ENCODE results near the gene ATF5. TPM values are rescaled to one million over a fixed set of nuclear protein-coding genes. Genes with fewer than 3 reads are reported as not detected.

ATF5 gene
- total and polyA plus RNA-seq, 2 of the 8 experiments (the other 6 are each of a cell fraction or from before 2014, with no cell fraction given), result 6.2 to 13.1 TPM

DNA sequence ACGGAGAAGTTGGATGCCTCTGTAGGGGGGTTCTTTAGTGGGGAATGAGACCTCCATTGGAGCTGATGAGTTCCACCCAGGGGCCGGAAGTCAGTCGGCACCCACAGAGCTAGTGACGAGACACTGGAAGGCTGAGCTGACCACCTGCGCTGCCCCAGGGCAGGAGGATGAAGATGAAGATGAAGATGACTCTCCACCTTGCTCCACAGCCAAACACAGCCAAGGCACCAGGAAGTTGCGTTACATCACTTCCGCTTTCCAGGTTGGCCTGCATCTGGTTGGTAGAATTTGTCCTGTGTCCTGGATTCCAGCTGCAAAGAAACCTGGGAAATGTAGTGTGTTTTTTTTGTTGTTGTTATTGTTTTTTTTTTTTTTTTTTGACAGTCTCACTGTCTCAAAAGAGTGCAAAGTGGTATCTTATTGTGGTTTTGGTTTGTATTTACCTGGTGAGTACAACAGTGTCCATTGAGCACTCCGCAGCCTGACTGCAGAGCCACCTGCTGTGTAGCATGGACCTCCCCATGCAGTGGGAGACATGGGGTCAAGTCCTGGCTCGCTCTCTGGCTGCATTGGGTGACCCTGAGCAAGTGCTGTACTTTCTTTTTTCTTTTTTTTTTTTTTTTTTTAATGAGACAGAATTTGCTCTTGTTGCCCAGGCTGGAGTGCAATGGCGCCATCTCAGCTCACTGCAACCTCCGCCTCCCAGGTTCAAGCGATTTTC lies 49.6 kb upstream of the ATF5 start:
- 92% methylated on average over 11 of the region's 12 CpGs; no CpG with 5 or more reads in 1 of the 2 experiments for WGBS, 2 experiments (ENCODE audit: extremely low coverage in 1 of 2, insufficient coverage in 1 of 2, insufficient read length in 1 of 2, insufficient replicate concordance in 2 of 2, low coverage in 1 of 2, low lambda C conversion rate in 2 of 2, missing lambda C conversion rate in 1 of 2)
- POLR2A ChIA-PET (ENCODE audit: partially characterized antibody), result interaction anchor here (1.1 to 6.2 kb wide), 4 partner anchors 9 to 16 kb away, joined by 3 to 76 read pairs (median 3); partner anchors contain the start of gene PNKP
- no peaks in the 10 kb centered on the region for H3K27me3 ChIP-seq (replicated peaks in 1 of 4; ENCODE audit: control insufficient read depth in 3 of 4, extremely low read depth in 1 of 4, insufficient read depth in 3 of 4, low read length in 3 of 4)
- TF ChIP-seq KDM4A (IDR thresholded peaks at IDR 0.05; ENCODE audit: low read depth, low read length, severe bottlenecking), result no peak
- no peak for TF ChIP-seq BACH1 (IDR thresholded peaks at IDR 0.05; ENCODE audit: low read length)
- TF ChIP-seq GTF2F1 (IDR thresholded peaks at IDR 0.05; ENCODE audit: borderline replicate concordance, low read depth, low read length), result no peak
- TF ChIP-seq SP4 (IDR thresholded peaks at IDR 0.05; ENCODE audit: low read length), result no peak
- no peak for TF ChIP-seq RAD21 (IDR thresholded peaks at IDR 0.05 in 1 of 2, conservative IDR thresholded peaks at IDR 0.05 in 1 of 2; ENCODE audit: low read depth in 2 of 2, low read length in 2 of 2)
- TF ChIP-seq CTBP2 (IDR thresholded peaks at IDR 0.05; ENCODE audit: borderline replicate concordance, insufficient read depth, insufficient read length, low read length), result no peak
- TF ChIP-seq BRCA1 (IDR thresholded peaks at IDR 0.05; ENCODE audit: low read depth, low read length), result no peak
- TF ChIP-seq CHD2 (IDR thresholded peaks at IDR 0.05; ENCODE audit: low read length), result no peak
- TF ChIP-seq FOSL1 (IDR thresholded peaks at IDR 0.05; ENCODE audit: insufficient read depth, low read depth, low read length), result no peak
- no peak for TF ChIP-seq CHD1 (IDR thresholded peaks at IDR 0.05; ENCODE audit: low read depth, low read length)
- TF ChIP-seq ZNF274 (IDR thresholded peaks at IDR 0.05; ENCODE audit: borderline replicate concordance, extremely low read depth, low read length), result no peak
- no peak for TF ChIP-seq SP2 (IDR thresholded peaks at IDR 0.05; ENCODE audit: low read length)

More for the DNA sequence above, 49.6 kb upstream of the ATF5 start:
- no peak overlapping the region for H3K27ac ChIP-seq (ENCODE audit: low read depth, low read length)
- peaks cover 16% of the 10 kb centered on the region for H3K23me2 ChIP-seq (ENCODE audit: low read depth, low read length)
- no peak for DNase-seq (ENCODE audit: low read depth in 1 of 2, low spot score in 2 of 2)
- no peak overlapping the region for H3K9ac ChIP-seq (replicated peaks in 1 of 4; ENCODE audit: extremely low read depth in 1 of 4, low read depth in 3 of 4, low read length in 3 of 4)
- no peak overlapping the region for H3K14ac ChIP-seq (ENCODE audit: insufficient read length)
- H3K4me1 ChIP-seq (replicated peaks in 1 of 4; ENCODE audit: control insufficient read depth in 3 of 4, insufficient read depth in 4 of 4, low read length in 3 of 4), result peaks cover 0 to 13% (median 7%) of the 10 kb centered on the region in 4 experiments; a peak in 6 of 7 replicates
- no peaks in the 10 kb centered on the region for H3K9me3 ChIP-seq (ENCODE audit: insufficient read depth in 2 of 2, low read depth in 1 of 2, low read length in 1 of 2)
- no peak overlapping the region for H2BK120ac ChIP-seq (replicated peaks; ENCODE audit: low read depth, low read length)
- no peak overlapping the region for H4K5ac ChIP-seq (ENCODE audit: insufficient read length, low read depth, low read length)
- H4K20me1 ChIP-seq (replicated peaks in 1 of 2; ENCODE audit: control insufficient read depth in 1 of 2, insufficient read depth in 2 of 2, low read length in 2 of 2), result peaks cover 10 to 18% of the 10 kb centered on the region in 2 experiments
- H3K36me3 ChIP-seq (ENCODE audit: control insufficient read depth in 2 of 4, insufficient read depth in 4 of 4, low read length in 3 of 4), result peaks cover 22 to 51% (median 43%) of the 10 kb centered on the region in 4 experiments
- H2BK5ac ChIP-seq (ENCODE audit: low read depth, low read length), result no peak overlapping the region
- CTCF ChIA-PET (ENCODE audit: partially characterized antibody), result interaction anchor here (0.7 to 1.5 kb wide), 2 partner anchors 74 to 190 kb away, joined by 3 read pairs; partner anchors contain the start of gene ADM5
- no peak overlapping the region for H2BK20ac ChIP-seq (ENCODE audit: low read length)
- FAIRE-seq, result no peak
- H3K23ac ChIP-seq (ENCODE audit: insufficient read length), result no peak overlapping the region
- no peak overlapping the region for H3K56ac ChIP-seq (replicated peaks; ENCODE audit: insufficient read length, low read depth, low read length)
- H2BK15ac ChIP-seq (ENCODE audit: low read length), result no peak overlapping the region; the same call in 1 of the 2 replicates
- H2BK12ac ChIP-seq (ENCODE audit: low read depth, low read length), result no peak overlapping the region
- H3K4me3 ChIP-seq (ENCODE audit: extremely low read depth in 1 of 4, insufficient read depth in 2 of 4, low read depth in 3 of 4, low read length in 4 of 4), result peak overlapping the region in 1 of 4 experiments; percentile 90; a peak in 1 of 8 replicates
- no peak overlapping the region for H2AFZ ChIP-seq (ENCODE audit: low read length)
- H3K4ac ChIP-seq (replicated peaks; ENCODE audit: insufficient read length, low read depth, low read length), result no peak overlapping the region
- H3K79me1 ChIP-seq (ENCODE audit: low read depth, low read length), result peaks cover 16% of the 10 kb centered on the region
- no peak overlapping the region for H4K8ac ChIP-seq (ENCODE audit: extremely low read depth, insufficient read depth, low read length)
- peak overlapping the region in 1 of 2 experiments; percentile 92; a peak in 1 of 4 replicates for H3K4me2 ChIP-seq (ENCODE audit: insufficient read depth in 1 of 2, low read depth in 2 of 2, low read length in 2 of 2)
- H3K18ac ChIP-seq (ENCODE audit: extremely low read depth, low read length), result no peak overlapping the region
- no peak overlapping the region for H4K91ac ChIP-seq (replicated peaks; ENCODE audit: insufficient read length, low read length)
- H2AK5ac ChIP-seq (ENCODE audit: low read depth, low read length), result no peak overlapping the region
- H3K79me2 ChIP-seq (ENCODE audit: control insufficient read depth in 1 of 2, insufficient read depth in 2 of 2, low read length in 2 of 2), result peaks cover 0 to 28% of the 10 kb centered on the region in 2 experiments; a peak in 2 of 4 replicates

Measured in H1 (cell line).